Trophoblast cell (in vitro differentiated cells and primary cell): ENCODE data around the gene APP.

Experiments used
- DNase-seq, 2 donors: peaks; one replicate each; pipeline ENCODE4 v3.0.0-alpha.2; 2016
- H2AFZ ChIP-seq: 2 replicates; pipeline ENCODE4 v1.6.1; 2013; ENCODE audit warnings: low read length, moderate library complexity, mild to moderate bottlenecking; ENCODE audit not compliant: insufficient read depth, poor library complexity
- H2AK5ac ChIP-seq: 2 replicates; pipeline ENCODE4 v1.6.1; 2013; ENCODE audit warnings: mild to moderate bottlenecking, low read length
- H2BK120ac ChIP-seq: 2 replicates; pipeline ENCODE4 v1.6.1; 2013; ENCODE audit warnings: low read length, mild to moderate bottlenecking, moderate library complexity; ENCODE audit not compliant: insufficient read depth, poor library complexity
- H2BK12ac ChIP-seq: 2 replicates; pipeline ENCODE4 v1.6.1; 2013; ENCODE audit warnings: mild to moderate bottlenecking, low read length, moderate library complexity
- H2BK5ac ChIP-seq: 2 replicates; pipeline ENCODE4 v1.6.1; 2013; ENCODE audit warnings: low read length, low read depth, moderate library complexity, mild to moderate bottlenecking; ENCODE audit not compliant: poor library complexity
- H3K14ac ChIP-seq: 2 replicates; pipeline ENCODE4 v1.6.1; 2013; ENCODE audit warnings: mild to moderate bottlenecking, low read length
- H3K18ac ChIP-seq: 2 replicates; pipeline ENCODE4 v1.6.1; 2013; ENCODE audit warnings: mild to moderate bottlenecking, low read length
- H3K23ac ChIP-seq: 2 replicates; pipeline ENCODE4 v1.6.1; 2013; ENCODE audit warnings: low read length
- H3K27ac ChIP-seq: 2 replicates; pipeline ENCODE4 v1.5.1; 2013; ENCODE audit warnings: low read depth, mild to moderate bottlenecking, inconsistent platforms, low read length, moderate library complexity
- H3K27me3 ChIP-seq: 2 replicates; pipeline ENCODE4 v1.6.1; 2013; ENCODE audit warnings: inconsistent platforms, mild to moderate bottlenecking, low read length, moderate library complexity; ENCODE audit not compliant: insufficient read depth
- H3K36me3 ChIP-seq, 2 experiments: 1 replicate in 1 of 2; 2 replicates in 1 of 2; pipeline ENCODE4 v1.6.1; 2013; ENCODE audit warnings: low read length in 2 of 2, mild to moderate bottlenecking in 2 of 2, moderate library complexity in 1 of 2; ENCODE audit not compliant: insufficient read depth in 2 of 2, control insufficient read depth in 1 of 2
- H3K4ac ChIP-seq: 2 replicates; pipeline ENCODE4 v1.6.1; 2013; ENCODE audit warnings: low read depth, mild to moderate bottlenecking, low read length, moderate library complexity
- H3K4me1 ChIP-seq, 2 experiments: 1 replicate in 1 of 2; 2 replicates in 1 of 2; pipeline ENCODE4 v1.6.1; 2013; ENCODE audit warnings: low read length in 2 of 2, mild to moderate bottlenecking in 2 of 2, moderate library complexity in 1 of 2; ENCODE audit not compliant: insufficient read depth in 2 of 2, control insufficient read depth in 1 of 2
- H3K4me2 ChIP-seq: 2 replicates; pipeline ENCODE4 v1.6.1; 2013; ENCODE audit warnings: inconsistent platforms, mild to moderate bottlenecking, low read length, moderate library complexity
- H3K4me3 ChIP-seq: 2 replicates; pipeline ENCODE4 v1.5.1; 2013; ENCODE audit warnings: mild to moderate bottlenecking, low read depth, low read length, inconsistent platforms
- H3K79me1 ChIP-seq: one replicate; pipeline ENCODE4 v1.6.1; 2013; ENCODE audit warnings: low read length
- H3K79me2 ChIP-seq: 2 replicates; pipeline ENCODE4 v1.6.1; 2013; ENCODE audit warnings: low read length, mild to moderate bottlenecking; ENCODE audit not compliant: control insufficient read depth, insufficient read depth, poor library complexity
- H3K9ac ChIP-seq: 2 replicates; pipeline ENCODE4 v1.6.1; 2013; ENCODE audit warnings: mild to moderate bottlenecking, low read length
- H3K9me3 ChIP-seq: 2 replicates; pipeline ENCODE4 v1.6.1; 2013; ENCODE audit warnings: low read depth, mild to moderate bottlenecking, control low read depth, inconsistent platforms, low read length; ENCODE audit not compliant: insufficient read depth
- H4K12ac ChIP-seq: 2 replicates; pipeline ENCODE4 v1.6.1; 2013; ENCODE audit warnings: low read depth, mild to moderate bottlenecking, low read length, moderate library complexity
- H4K8ac ChIP-seq: 2 replicates; pipeline ENCODE4 v1.6.1; 2013; ENCODE audit warnings: low read depth, mild to moderate bottlenecking, low read length, moderate library complexity
- H4K91ac ChIP-seq: one replicate; pipeline ENCODE4 v1.6.1; 2013; ENCODE audit warnings: low read depth, mild to moderate bottlenecking, low read length, moderate library complexity
- WGBS: extraction: QIAGEN DNeasy Blood & Tissue Kit; methylation state at CpG from one replicate; pipeline ENCODE4 v1.1.7; 2013; ENCODE audit warnings: missing lambda C conversion rate; ENCODE audit not compliant: insufficient read length, insufficient coverage; ENCODE audit errors: extremely low coverage; 5-methylcytosine and 5-hydroxymethylcytosine counted together

APP gene

GRCh38 chr21:25905126-25905525, 265.4 kb downstream of the APP start:
- Histone ChIP-seq H3K4ac (no peak overlapping the region), H3K79me1 (no peaks in the 10 kb centered on the region), H2BK12ac (no peak overlapping the region), H3K79me2 (no peaks in the 10 kb centered on the region), H2BK5ac (no peak overlapping the region), H3K4me2 (no peak overlapping the region), H3K36me3 (peaks cover 3 to 4% of the 10 kb centered on the region in 2 experiments), H2BK120ac (peak overlapping the region; percentile 66), H4K12ac (no peak overlapping the region), H2AK5ac (no peak overlapping the region), H3K9ac (no peak overlapping the region), H3K23ac (no peak overlapping the region), H3K14ac (no peak overlapping the region), H3K18ac (no peak overlapping the region), H4K91ac (no peak overlapping the region), H4K8ac (no peak overlapping the region), H3K4me3 (no peak overlapping the region), H2AFZ (no peak overlapping the region), H3K27me3 (no peaks in the 10 kb centered on the region), H3K27ac (no peak overlapping the region), H3K4me1 (peaks cover 0 to 2% of the 10 kb centered on the region in 2 experiments), H3K9me3 (no peaks in the 10 kb centered on the region)
- no peak for DNase-seq
- WGBS: no CpG with 5 or more reads among the region's 6 CpGs

GRCh38 chr21:25904044-25904695, 266.4 kb downstream of the APP start:
- H3K27ac ChIP-seq: no peak overlapping the region
- no peak overlapping the region for H4K91ac ChIP-seq
- H2AFZ ChIP-seq: no peak overlapping the region
- H4K8ac ChIP-seq: no peak overlapping the region
- H3K79me2 ChIP-seq: no peaks in the 10 kb centered on the region
- no peak overlapping the region for H2BK5ac ChIP-seq
- no CpG with 5 or more reads among the region's 1 CpG for WGBS
- H3K14ac ChIP-seq: no peak overlapping the region
- no peak overlapping the region for H4K12ac ChIP-seq
- H3K18ac ChIP-seq: no peak overlapping the region
- no peak overlapping the region for H3K4me3 ChIP-seq
- no peak overlapping the region for H2BK12ac ChIP-seq
- no peak overlapping the region for H3K23ac ChIP-seq
- H3K4ac ChIP-seq: no peak overlapping the region
- no peaks in the 10 kb centered on the region for H3K79me1 ChIP-seq
- no peak for DNase-seq
- H2BK120ac ChIP-seq: no peak overlapping the region
- H3K9me3 ChIP-seq: no peaks in the 10 kb centered on the region
- H2AK5ac ChIP-seq: no peak overlapping the region
- no peak overlapping the region for H3K4me2 ChIP-seq
- no peaks in the 10 kb centered on the region for H3K27me3 ChIP-seq
- peaks cover 2% of the 10 kb centered on the region in 2 experiments for H3K4me1 ChIP-seq
- peaks cover 4% of the 10 kb centered on the region in 2 experiments for H3K36me3 ChIP-seq
- H3K9ac ChIP-seq: no peak overlapping the region

DNA sequence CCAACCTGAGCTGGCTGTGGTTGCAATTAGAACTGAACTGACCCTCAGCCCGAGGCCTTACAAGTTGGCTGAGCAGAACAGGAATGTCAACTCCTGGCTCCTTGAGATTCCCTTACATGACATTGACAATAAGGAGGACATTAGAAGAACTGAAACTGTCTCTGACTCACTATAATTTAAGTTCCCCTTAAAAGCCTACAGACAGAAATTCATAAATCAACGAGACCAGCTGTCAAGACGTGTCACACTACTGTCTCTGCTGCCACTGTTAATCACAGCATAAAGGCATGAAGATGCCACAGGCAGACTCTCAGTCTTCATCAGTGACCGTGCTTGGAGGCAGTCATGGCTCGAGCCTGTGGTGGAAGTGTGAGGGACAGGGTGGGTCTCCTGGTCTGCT, 267.0 kb downstream of the APP start:
- peak; percentile 22 to 27 for DNase-seq
- H3K4me3 ChIP-seq: no peak overlapping the region

DNA sequence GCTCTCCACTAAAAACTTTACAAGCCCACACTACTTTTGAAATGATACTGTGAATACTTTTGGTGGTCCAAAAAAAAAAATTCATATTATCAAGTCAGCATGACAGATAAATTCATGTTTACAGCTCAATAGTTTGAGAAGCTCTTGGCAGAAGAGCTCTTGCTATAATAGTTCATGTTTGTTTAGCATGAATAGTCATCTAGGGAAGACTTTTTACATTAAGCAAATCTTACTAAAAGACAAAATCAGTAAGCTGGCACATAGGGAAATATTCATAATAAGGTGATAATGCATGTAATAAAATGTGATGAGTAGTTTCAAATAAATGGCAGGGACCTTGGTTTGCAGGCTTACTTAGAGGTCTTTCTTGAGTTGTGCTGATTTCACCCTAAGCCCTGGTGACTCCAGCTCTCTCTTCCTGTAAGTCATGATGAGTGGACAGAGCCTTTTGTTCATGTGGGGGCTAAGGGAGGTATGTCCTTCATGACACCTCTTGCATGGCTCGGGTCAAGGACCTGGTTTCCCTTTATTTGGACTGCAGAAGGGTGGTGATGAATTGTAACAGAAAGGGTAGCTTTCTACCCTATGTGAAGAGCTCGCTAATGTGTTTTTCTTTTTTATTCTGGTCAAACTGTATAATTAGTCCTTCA, 269.1 kb downstream of the APP start:
- no peak overlapping the region for H4K91ac ChIP-seq
- H3K18ac ChIP-seq: no peak overlapping the region
- H3K79me1 ChIP-seq: peaks cover 2% of the 10 kb centered on the region
- H2BK12ac ChIP-seq: no peak overlapping the region
- no peak overlapping the region for H3K14ac ChIP-seq
- H3K4me3 ChIP-seq: no peak overlapping the region
- H2BK120ac ChIP-seq: no peak overlapping the region
- H2AK5ac ChIP-seq: no peak overlapping the region
- H2AFZ ChIP-seq: no peak overlapping the region
- WGBS: no CpG with 5 or more reads among the region's 2 CpGs
- H3K4me1 ChIP-seq: peaks cover 2 to 8% of the 10 kb centered on the region in 2 experiments
- no peak overlapping the region for H3K9ac ChIP-seq
- H3K27ac ChIP-seq: no peak overlapping the region
- H3K4ac ChIP-seq: no peak overlapping the region
- H3K79me2 ChIP-seq: no peaks in the 10 kb centered on the region
- no peak overlapping the region for H4K12ac ChIP-seq
- H3K4me2 ChIP-seq: no peak overlapping the region
- no peaks in the 10 kb centered on the region for H3K27me3 ChIP-seq
- no peak overlapping the region for H3K23ac ChIP-seq
- no peak overlapping the region for H2BK5ac ChIP-seq
- no peaks in the 10 kb centered on the region for H3K9me3 ChIP-seq
- no peak for DNase-seq
- H3K36me3 ChIP-seq: peaks cover 6 to 7% of the 10 kb centered on the region in 2 experiments
- H4K8ac ChIP-seq: no peak overlapping the region

More for the DNA sequence above, 267.0 kb downstream of the APP start:
- Histone ChIP-seq H3K79me2 (no peaks in the 10 kb centered on the region), H3K9ac (no peak overlapping the region), H2AK5ac (no peak overlapping the region), H3K79me1 (peaks cover under 1% of the 10 kb centered on the region), H3K14ac (no peak overlapping the region), H3K36me3 (peaks cover 4% of the 10 kb centered on the region in 2 experiments), H3K4ac (no peak overlapping the region), H2BK5ac (no peak overlapping the region), H2BK120ac (no peak overlapping the region), H2BK12ac (no peak overlapping the region), H3K27ac (no peak overlapping the region), H2AFZ (no peak overlapping the region), H4K91ac (no peak overlapping the region), H3K18ac (no peak overlapping the region), H3K4me2 (no peak overlapping the region), H4K8ac (no peak overlapping the region), H3K23ac (no peak overlapping the region), H3K4me1 (peaks cover 2 to 7% of the 10 kb centered on the region in 2 experiments), H3K27me3 (no peaks in the 10 kb centered on the region), H4K12ac (no peak overlapping the region), H3K9me3 (no peaks in the 10 kb centered on the region)
- WGBS: no CpG with 5 or more reads among the region's 5 CpGs
